HCT116 (cell line): ENCODE measurements around the gene CELA3B. TPM values are rescaled to one million over a fixed set of nuclear protein-coding genes. Genes with fewer than 3 reads are reported as not detected.

Experiments
- ATAC-seq: fragments of 200-7000 bp; cut with Tn5 transposase; 2 replicates; pipeline ENCODE4 v1.9.1; 2020; ENCODE audit warnings: mild to moderate bottlenecking, moderate library complexity
- BruUV-seq: library from RNA; stranded (reverse); fragments of 400-500 nt; replicated peaks from 2 replicates; lab custom pipeline; 2021; lab: Mats Ljungman, UMichigan
- CTCF ChIA-PET: fragments of 300-600 bp; sonication (Branson Sonifier 250); formaldehyde crosslinking; loops from one replicate; lab custom pipeline; 2021; ENCODE audit warnings: antibody characterized with exemption; lab: Charles Lee
- POLR2A ChIA-PET: fragments of 300-600, 350-600 bp; sonication (Branson Sonifier 250); formaldehyde crosslinking; loops from one replicate; lab custom pipeline; 2021; ENCODE audit warnings: antibody characterized with exemption; lab: Charles Lee
- RAD21 ChIA-PET, 2 experiments: fragments of 300-600 bp; sonication (Branson Sonifier 250); formaldehyde crosslinking; loops; one replicate each; lab custom pipeline; 2023; ENCODE audit warnings: low total read pairs in 2 of 2; ENCODE audit not compliant: uncharacterized antibody in 2 of 2, unreplicated experiment in 2 of 2, low non-redundant PET in 1 of 2; lab: Charles Lee
- DNase-seq: peaks from one replicate; pipeline ENCODE4 v3.0.0-alpha.2; 2010; ENCODE audit warnings: low read depth, low spot score
- H2AFZ ChIP-seq: fragments of 200-600 bp; shearing (Covaris generic), sonication (generic); 2 replicates; pipeline ENCODE4 v1.6.1; 2017; ENCODE audit warnings: low read depth, mixed run types, mixed read lengths, antibody characterized with exemption, low read length; ENCODE audit not compliant: poor library complexity, severe bottlenecking
- H3K27ac ChIP-seq: 2 replicates; pipeline ENCODE4 v1.5.1; 2012; ENCODE audit warnings: low read depth, low read length
- H3K27me3 ChIP-seq: fragments of 200-600 bp; sonication (generic); 2 replicates; pipeline ENCODE4 v1.6.1; 2016; ENCODE audit warnings: mixed run types, low read length, mixed read lengths; ENCODE audit not compliant: insufficient read depth
- H3K36me3 ChIP-seq, 2 experiments: fragments of 200-500 bp in 1 of 2; fragments of 200-600 bp in 1 of 2; sonication (Bioruptor generic) in 1 of 2; sonication (generic) in 1 of 2; 2 replicates each; pipeline versions ENCODE4 v1.5.1 to v1.6.1; 2014 to 2016; ENCODE audit warnings: low read length in 2 of 2, inconsistent platforms in 1 of 2, mixed read lengths in 1 of 2, mixed run types in 1 of 2; ENCODE audit not compliant: insufficient read depth in 2 of 2, control insufficient read depth in 1 of 2
- H3K4me1 ChIP-seq, 2 experiments: fragments of 200-600 bp in 1 of 2; sonication (generic) in 1 of 2; 2 replicates each; pipeline versions ENCODE4 v1.5.1 to v1.6.1; 2012 to 2017; ENCODE audit warnings: low read length in 2 of 2, inconsistent platforms in 1 of 2, mild to moderate bottlenecking in 1 of 2, mixed read lengths in 1 of 2, mixed run types in 1 of 2, moderate library complexity in 1 of 2; ENCODE audit not compliant: insufficient read depth in 2 of 2, control insufficient read depth in 1 of 2
- H3K4me2 ChIP-seq: fragments of 200-600 bp; sonication (generic); 2 replicates; pipeline ENCODE4 v1.6.1; 2017; ENCODE audit warnings: mixed run types, low read length, mixed read lengths
- H3K4me3 ChIP-seq, 2 experiments: fragments of 200-600 bp in 1 of 2; sonication (generic) in 1 of 2; replicated peaks in 1 of 2; 2 replicates each; pipeline ENCODE4 v1.5.1; 2011 to 2016; ENCODE audit warnings: low read length in 2 of 2, control low read depth in 1 of 2, low read depth in 1 of 2, mild to moderate bottlenecking in 1 of 2, mixed read lengths in 1 of 2, mixed run types in 1 of 2
- H3K79me2 ChIP-seq: fragments of 200-600 bp; sonication (generic); 2 replicates; pipeline ENCODE4 v1.6.1; 2017; ENCODE audit warnings: mild to moderate bottlenecking, mixed run types, low read length, moderate library complexity, mixed read lengths; ENCODE audit not compliant: insufficient read depth
- H3K9ac ChIP-seq: fragments of 200-600 bp; sonication (generic); 2 replicates; pipeline ENCODE4 v1.6.1; 2016; ENCODE audit warnings: low read length, mixed read lengths
- H3K9me2 ChIP-seq: fragments of 200-600 bp; sonication (generic), shearing (Covaris generic); 2 replicates; pipeline ENCODE4 v1.6.1; 2017; ENCODE audit warnings: mixed run types, mild to moderate bottlenecking, moderate library complexity; ENCODE audit not compliant: insufficient read depth
- H3K9me3 ChIP-seq, 2 experiments: fragments of 200-500 bp in 1 of 2; fragments of 200-600 bp in 1 of 2; sonication (Bioruptor generic) in 1 of 2; sonication (generic) in 1 of 2; 2 replicates each; pipeline ENCODE4 v1.6.1; 2014 to 2017; ENCODE audit warnings: low read length in 2 of 2, mixed read lengths in 2 of 2, inconsistent platforms in 1 of 2, low read depth in 1 of 2, mild to moderate bottlenecking in 1 of 2, mixed run types in 1 of 2, moderate library complexity in 1 of 2; ENCODE audit not compliant: control insufficient read depth in 1 of 2, insufficient read depth in 1 of 2
- H4K20me1 ChIP-seq: fragments of 200-600 bp; sonication (generic), shearing (Covaris generic); 2 replicates; pipeline ENCODE4 v1.6.1; 2017; ENCODE audit warnings: mixed run types, mild to moderate bottlenecking, moderate library complexity; ENCODE audit not compliant: insufficient read depth
- RAD21 ChIP-seq: IDR thresholded peaks from 2 replicates; pipeline ENCODE4 v1.6.1; 2012; ENCODE audit warnings: low read depth, mild to moderate bottlenecking
- YY1 ChIP-seq: IDR thresholded peaks from 2 replicates; pipeline ENCODE4 v1.6.1; 2011; ENCODE audit warnings: low read length, low read depth, moderate library complexity, mild to moderate bottlenecking; ENCODE audit not compliant: insufficient replicate concordance; ENCODE audit errors: extremely low read depth
- ZFX ChIP-seq: fragments of 450-650 bp; IDR thresholded peaks from 2 replicates; pipeline ENCODE4 v1.6.1; 2017
- intact Hi-C: fragments of 100-400 bp; cut with micrococcal nuclease; formaldehyde crosslinking; loops from 2 replicates; pipeline ENCODE4 v1.10.0; 2022
- total RNA-seq: library from RNA; stranded (reverse); gene quantifications from one replicate; pipeline ENCODE4 v1.2.1, GENCODE V29; 2021; ENCODE audit not compliant: unreplicated experiment
- TF ChIP-seq, protein P1 (sequence below): IDR thresholded peaks from 2 replicates; pipeline ENCODE4 v1.6.1; 2012
- TF ChIP-seq, protein P2 (sequence below): IDR thresholded peaks from 2 replicates; pipeline ENCODE4 v1.6.1; 2012; ENCODE audit warnings: low read depth
- TF ChIP-seq, protein P3 (sequence below), 3 experiments: fragments of 200-600 bp in 1 of 3; sonication (generic) in 1 of 3; IDR thresholded peaks in 2 of 3; conservative IDR thresholded peaks in 1 of 3; 2 replicates each; pipeline ENCODE4 v1.5.1; 2012 to 2017; ENCODE audit warnings: low read depth in 2 of 3, low read length in 2 of 3, antibody characterized with exemption in 1 of 3, borderline replicate concordance in 1 of 3, control low read depth in 1 of 3, mild to moderate bottlenecking in 1 of 3, mixed read lengths in 1 of 3, mixed run types in 1 of 3, moderate library complexity in 1 of 3; ENCODE audit not compliant: insufficient read depth in 1 of 3

The CELA3B gene
- total RNA-seq, 1 experiment from 2014 or later, result 5.3 TPM

DNA sequence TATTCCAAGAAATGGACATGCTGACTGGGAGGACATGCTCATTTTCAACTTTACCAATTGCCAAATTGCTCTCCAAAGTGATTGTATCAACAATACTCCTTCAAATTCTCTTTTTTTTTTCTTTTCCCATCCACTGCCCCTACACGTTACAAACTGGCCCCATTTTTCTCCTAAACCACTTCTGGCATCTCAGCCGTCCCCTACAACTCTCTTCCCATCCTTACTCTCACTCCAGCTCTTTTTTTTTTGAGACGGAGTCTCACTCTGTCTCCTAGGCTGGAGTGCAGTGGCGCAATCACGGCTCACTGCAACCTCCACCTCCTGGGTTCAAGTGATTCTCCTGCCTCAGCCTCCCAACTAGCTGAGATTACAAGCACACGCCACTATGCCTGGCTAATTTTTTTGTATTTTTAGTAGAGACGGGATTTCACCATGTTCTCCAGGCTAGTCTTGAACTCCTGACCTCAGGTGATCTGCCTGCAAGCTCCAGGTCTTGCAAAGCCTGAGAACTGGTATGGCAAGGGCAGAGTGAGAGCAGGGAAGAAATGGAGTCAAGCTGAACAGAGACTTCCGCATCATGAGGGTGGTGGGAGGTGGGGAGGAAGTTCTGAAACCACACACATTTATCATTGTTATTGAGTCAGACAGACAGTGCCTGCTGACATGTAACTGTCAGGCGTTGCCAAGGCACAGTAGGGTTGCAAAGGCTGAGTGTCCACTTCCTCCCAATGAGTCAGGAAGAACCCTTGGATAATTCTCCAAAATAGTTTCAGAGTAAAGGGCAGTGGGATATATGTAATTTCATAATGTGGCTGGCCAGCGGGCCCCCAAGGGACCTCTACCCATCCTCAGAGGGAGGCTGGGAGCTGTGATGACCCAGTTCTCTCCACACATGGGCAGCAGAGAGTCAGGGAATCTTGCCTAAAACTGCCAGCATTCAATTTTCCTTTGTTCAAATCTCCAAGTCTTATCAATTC lies 42.0 kb downstream of the CELA3B start:
- no peak overlapping the region for H3K9ac ChIP-seq
- H3K79me2 ChIP-seq, result no peaks in the 10 kb centered on the region
- no peaks in the 10 kb centered on the region for H3K9me3 ChIP-seq
- no peaks in the 10 kb centered on the region for H3K27me3 ChIP-seq
- ChIA-PET RAD21 (no interaction called here), CTCF (no interaction called here), POLR2A (no interaction called here)
- ATAC-seq, result peak; percentile 41; the same call in 1 of the 2 replicates
- no TSS peak for BruUV-seq
- H4K20me1 ChIP-seq, result no peaks in the 10 kb centered on the region
- intact Hi-C loops, result loop anchor here (2.0 kb wide), 1 partner anchor 398 kb away; no protein-coding TSS in a partner anchor
- H3K4me2 ChIP-seq, result peak overlapping the region; percentile 17; the same call in 1 of the 2 replicates
- TF ChIP-seq YY1 (no peak), ZFX (no peak), RAD21 (peak; percentile 40)
- TF ChIP-seq, protein P1, sequence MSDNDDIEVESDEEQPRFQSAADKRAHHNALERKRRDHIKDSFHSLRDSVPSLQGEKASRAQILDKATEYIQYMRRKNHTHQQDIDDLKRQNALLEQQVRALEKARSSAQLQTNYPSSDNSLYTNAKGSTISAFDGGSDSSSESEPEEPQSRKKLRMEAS, result no peak
- TF ChIP-seq, protein P2, sequence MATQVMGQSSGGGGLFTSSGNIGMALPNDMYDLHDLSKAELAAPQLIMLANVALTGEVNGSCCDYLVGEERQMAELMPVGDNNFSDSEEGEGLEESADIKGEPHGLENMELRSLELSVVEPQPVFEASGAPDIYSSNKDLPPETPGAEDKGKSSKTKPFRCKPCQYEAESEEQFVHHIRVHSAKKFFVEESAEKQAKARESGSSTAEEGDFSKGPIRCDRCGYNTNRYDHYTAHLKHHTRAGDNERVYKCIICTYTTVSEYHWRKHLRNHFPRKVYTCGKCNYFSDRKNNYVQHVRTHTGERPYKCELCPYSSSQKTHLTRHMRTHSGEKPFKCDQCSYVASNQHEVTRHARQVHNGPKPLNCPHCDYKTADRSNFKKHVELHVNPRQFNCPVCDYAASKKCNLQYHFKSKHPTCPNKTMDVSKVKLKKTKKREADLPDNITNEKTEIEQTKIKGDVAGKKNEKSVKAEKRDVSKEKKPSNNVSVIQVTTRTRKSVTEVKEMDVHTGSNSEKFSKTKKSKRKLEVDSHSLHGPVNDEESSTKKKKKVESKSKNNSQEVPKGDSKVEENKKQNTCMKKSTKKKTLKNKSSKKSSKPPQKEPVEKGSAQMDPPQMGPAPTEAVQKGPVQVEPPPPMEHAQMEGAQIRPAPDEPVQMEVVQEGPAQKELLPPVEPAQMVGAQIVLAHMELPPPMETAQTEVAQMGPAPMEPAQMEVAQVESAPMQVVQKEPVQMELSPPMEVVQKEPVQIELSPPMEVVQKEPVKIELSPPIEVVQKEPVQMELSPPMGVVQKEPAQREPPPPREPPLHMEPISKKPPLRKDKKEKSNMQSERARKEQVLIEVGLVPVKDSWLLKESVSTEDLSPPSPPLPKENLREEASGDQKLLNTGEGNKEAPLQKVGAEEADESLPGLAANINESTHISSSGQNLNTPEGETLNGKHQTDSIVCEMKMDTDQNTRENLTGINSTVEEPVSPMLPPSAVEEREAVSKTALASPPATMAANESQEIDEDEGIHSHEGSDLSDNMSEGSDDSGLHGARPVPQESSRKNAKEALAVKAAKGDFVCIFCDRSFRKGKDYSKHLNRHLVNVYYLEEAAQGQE, result no peak
- TF ChIP-seq, protein P3, sequence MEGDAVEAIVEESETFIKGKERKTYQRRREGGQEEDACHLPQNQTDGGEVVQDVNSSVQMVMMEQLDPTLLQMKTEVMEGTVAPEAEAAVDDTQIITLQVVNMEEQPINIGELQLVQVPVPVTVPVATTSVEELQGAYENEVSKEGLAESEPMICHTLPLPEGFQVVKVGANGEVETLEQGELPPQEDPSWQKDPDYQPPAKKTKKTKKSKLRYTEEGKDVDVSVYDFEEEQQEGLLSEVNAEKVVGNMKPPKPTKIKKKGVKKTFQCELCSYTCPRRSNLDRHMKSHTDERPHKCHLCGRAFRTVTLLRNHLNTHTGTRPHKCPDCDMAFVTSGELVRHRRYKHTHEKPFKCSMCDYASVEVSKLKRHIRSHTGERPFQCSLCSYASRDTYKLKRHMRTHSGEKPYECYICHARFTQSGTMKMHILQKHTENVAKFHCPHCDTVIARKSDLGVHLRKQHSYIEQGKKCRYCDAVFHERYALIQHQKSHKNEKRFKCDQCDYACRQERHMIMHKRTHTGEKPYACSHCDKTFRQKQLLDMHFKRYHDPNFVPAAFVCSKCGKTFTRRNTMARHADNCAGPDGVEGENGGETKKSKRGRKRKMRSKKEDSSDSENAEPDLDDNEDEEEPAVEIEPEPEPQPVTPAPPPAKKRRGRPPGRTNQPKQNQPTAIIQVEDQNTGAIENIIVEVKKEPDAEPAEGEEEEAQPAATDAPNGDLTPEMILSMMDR (IDR thresholded peaks at IDR 0.05 in 2 of 3, conservative IDR thresholded peaks at IDR 0.05 in 1 of 3; ENCODE audit: borderline replicate concordance in 1 of 3, insufficient read depth in 1 of 3, low read depth in 2 of 3, low read length in 2 of 3), result peak; percentile 21 to 56 (median 52); a peak in 4 of 6 replicates
- no peaks in the 10 kb centered on the region for H3K36me3 ChIP-seq
- DNase-seq, result no peak
- H2AFZ ChIP-seq, result no peak overlapping the region
- H3K4me1 ChIP-seq, result peaks cover 6 to 23% of the 10 kb centered on the region in 2 experiments
- H3K4me3 ChIP-seq, result no peak overlapping the region
- H3K27ac ChIP-seq, result no peak overlapping the region
- no peaks in the 10 kb centered on the region for H3K9me2 ChIP-seq
